Smooth muscle cell of bladder (primary cell): ENCODE results near the gene DEFB115. TPM values are rescaled to one million over a fixed set of nuclear protein-coding genes. Genes with fewer than 3 reads are reported as not detected.

ENCODE experiments used
- total RNA-seq: library from RNA; depleted of rRNA; stranded (reverse); fragments of >200 nt; gene quantifications from 2 replicates; pipeline ENCODE4 v1.2.3, GENCODE V29; 2014

DEFB115 gene, protein sequence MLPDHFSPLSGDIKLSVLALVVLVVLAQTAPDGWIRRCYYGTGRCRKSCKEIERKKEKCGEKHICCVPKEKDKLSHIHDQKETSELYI
- total RNA-seq, result not detected in 2 replicates

DNA sequence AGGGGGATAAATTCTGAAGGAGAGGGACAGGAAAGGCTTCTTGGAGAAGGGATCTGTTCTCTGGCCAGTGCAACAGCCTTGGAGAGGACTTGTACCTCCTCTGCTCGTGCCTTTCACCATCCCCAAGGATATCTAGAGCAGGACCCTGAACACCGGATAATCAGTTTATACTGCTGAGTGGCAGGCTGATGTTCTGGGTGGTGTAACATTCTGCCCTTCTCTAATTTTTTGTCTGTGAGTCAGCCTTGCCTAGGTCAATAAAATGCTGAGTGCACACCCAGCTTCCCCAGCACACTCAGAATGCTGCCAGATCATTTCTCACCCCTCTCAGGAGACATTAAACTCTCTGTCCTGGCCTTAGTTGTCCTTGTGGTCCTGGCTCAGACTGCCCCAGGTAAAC lies at the start of gene DEFB115:
Gene DEFB115, plus strand, starts transcription at position 301 of the 400 bp plus-strand sequence. Its CDS starts 0 bp downstream, at position 301.

DNA sequence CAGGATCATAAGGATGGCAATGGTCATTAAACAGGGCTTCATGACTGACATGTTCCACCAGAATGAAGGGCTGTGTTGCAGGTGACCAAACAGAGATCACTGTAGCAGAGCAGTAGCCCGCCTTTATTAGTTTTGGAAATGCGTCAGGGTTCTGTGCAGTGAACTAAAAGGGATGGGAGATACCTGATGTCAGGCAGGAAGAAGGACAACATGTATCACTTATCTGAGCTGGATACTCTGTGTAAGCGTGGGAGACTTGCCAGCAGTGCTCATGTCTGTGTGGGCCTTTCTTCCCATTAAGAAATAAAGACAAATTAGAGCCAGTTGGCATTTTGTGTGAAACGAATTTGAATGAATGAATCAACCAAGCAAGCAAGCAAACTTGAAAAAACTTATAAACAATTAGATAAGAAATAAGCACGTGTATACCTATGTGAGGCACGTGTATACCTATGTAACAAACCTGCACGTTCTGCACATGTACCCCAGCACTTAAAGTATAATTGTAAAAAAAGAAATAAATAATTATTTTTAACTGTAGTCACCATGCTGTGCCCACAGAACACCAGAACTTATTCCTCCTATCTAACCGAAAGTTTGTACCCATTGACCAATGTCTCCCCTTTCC lies 51.2 kb downstream of the DEFB115 start, which contains the start of gene DEFB116:
Gene DEFB116, minus strand, starts transcription at position 51 of the 628 bp plus-strand sequence. Its CDS starts 0 bp downstream, at position 51.

Other genes with a start within 250 kb of the DEFB115 start
- gene DEFB116, start 50.9 kb downstream of the DEFB115 start, total RNA-seq, result not detected in 2 replicates
- not detected in 2 replicates for gene DEFB118, start 110.9 kb downstream of the DEFB115 start, total RNA-seq
- not detected in 2 replicates for gene DEFB119, start 132.9 kb downstream of the DEFB115 start, total RNA-seq
- not detected in 2 replicates for gene DEFB121, start 148.6 kb downstream of the DEFB115 start, total RNA-seq
- gene DEFB123, start 183.0 kb downstream of the DEFB115 start, total RNA-seq, result not detected in 2 replicates
- gene DEFB124, start 217.5 kb downstream of the DEFB115 start, total RNA-seq, result not detected in 2 replicates
- 0.09 TPM in 1 of 2 replicates, not detected in the other for gene REM1, start 217.6 kb downstream of the DEFB115 start, total RNA-seq